Epithelial cell of prostate (primary cell): ENCODE results near the gene GPS1.

Source experiments
- DNase-seq: peaks from one replicate; pipeline ENCODE4 v3.0.0-alpha.2; 2011; ENCODE audit warnings: low read depth, low spot score
- H3K27ac ChIP-seq: fragments of 450-650 bp; 2 replicates; pipeline ENCODE4 v1.5.1; 2017; ENCODE audit warnings: mild to moderate bottlenecking

Gene GPS1

DNA sequence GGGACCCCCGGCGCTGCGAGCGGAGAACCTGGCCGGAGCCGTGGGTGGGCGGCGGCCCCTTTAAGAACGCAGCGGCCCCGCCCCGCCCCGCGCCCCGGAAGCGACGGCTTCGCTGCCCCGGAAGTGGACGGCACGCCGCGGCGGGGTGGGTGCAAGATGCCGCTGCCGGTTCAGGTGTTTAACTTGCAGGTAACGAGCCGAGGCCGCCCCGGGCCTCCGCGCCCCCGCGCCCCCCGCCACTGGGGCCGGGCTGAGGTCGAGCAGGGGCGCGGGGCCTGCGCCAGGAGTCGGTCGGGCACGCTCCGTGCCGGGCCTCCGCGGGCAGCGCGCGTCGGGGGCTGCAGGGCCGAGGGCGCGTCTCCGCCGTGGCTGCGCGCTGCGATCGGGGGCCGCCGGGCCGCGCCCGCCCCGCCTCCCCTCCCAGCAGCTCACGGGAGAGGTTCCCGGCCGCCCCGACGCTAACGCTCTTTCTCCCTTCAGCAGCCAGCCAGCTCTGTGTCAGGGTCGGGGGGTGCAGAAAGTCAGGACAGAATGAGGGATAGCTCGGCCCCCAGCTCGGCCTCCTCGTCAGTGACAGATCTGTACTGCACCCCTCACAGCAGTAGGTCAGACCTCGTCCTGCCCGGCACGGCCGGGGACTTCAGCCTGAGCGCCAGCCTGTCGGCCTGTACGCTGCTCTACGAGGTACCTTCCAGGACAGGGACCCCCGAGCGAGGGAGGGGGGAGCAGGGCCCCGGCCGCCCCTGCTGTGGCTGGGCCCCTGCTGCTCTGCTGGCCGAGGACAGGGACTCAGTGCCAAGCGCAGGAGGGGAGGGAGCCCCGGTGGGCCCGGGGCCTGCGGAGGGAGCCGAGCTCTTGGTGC, at the start of gene GPS1, which contains the start of gene RFNG:
TSS of gene GPS1 (plus strand) at position 123 of the 862 bp plus-strand sequence. CDS start at position 157, 34 bp downstream.
TSS of gene RFNG (minus strand) at position 36 of the 862 bp plus-strand sequence. CDS start 45 bp downstream, outside the sequence.
- peak within 1 kb of the TSS; percentile 43 for H3K27ac ChIP-seq
- no peak for DNase-seq

- peak; percentile 59 for DNase-seq
These were observed 48.0 kb upstream of the GPS1 start for GRCh38 chr17:82003411-82004381.

GRCh38 chr17:82004517-82005455, 46.9 kb upstream of the GPS1 start:
- H3K27ac ChIP-seq, result no peak overlapping the region
- DNase-seq, result no peak

More at GRCh38 chr17:82003411-82004381, 48.0 kb upstream of the GPS1 start:
- no peak overlapping the region for H3K27ac ChIP-seq

- DNase-seq, result no peak
- H3K27ac ChIP-seq, result no peak overlapping the region
These were observed 45.9 kb upstream of the GPS1 start for GRCh38 chr17:82005701-82006348.

DNA sequence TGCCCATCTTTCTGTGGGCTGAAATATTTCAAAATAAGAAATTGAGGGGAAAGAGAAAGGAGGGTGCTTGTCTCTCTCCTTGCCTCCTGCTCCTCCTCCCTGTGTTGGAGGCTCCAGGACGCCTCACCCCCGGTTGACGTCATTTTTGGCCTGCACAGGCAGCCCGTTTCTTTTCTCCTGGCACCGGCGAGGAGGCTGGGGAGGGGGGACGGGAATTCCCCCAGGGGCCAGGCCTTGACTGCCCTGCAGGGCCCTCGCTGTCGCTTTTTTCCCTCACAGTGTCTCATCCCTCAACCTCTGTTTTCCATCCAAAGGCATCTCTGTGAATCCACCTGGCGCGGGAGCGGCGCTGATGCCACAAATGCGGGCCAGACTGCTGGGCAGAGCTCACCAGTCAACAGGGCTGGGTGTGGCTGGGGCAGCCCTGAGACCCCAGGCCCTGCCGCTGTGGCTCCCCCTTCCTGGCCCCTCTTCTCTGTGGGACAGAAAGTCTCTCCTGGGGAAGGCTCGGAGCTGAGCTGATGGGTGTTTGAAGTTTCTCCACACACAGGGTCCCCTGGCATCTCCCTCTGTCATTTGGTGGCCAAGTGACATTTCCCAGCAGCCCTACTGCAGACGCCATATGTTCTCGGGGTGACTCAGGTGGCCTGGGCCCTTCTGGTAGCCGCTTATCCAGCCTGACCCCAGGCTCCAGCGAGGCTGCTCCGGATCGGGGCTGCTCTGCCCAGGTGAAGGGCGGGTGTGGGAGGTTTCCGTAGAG, 45.0 kb upstream of the GPS1 start:
- DNase-seq, result no peak
- no peak overlapping the region for H3K27ac ChIP-seq

DNA sequence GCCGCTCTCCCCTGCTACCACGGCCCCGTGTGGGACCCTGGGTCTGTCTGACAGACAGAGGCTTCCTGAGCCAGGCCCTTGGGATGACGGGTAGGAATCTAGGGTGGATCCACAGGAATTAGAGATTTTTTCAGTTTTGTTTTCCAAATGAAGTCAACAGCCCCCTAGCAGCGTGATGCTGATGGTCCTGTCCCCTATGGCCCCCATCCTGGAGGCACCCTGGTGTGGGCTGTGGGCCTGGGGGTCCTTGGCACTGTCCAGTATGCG, 44.5 kb upstream of the GPS1 start:
- no peak overlapping the region for H3K27ac ChIP-seq
- DNase-seq, result no peak

DNA sequence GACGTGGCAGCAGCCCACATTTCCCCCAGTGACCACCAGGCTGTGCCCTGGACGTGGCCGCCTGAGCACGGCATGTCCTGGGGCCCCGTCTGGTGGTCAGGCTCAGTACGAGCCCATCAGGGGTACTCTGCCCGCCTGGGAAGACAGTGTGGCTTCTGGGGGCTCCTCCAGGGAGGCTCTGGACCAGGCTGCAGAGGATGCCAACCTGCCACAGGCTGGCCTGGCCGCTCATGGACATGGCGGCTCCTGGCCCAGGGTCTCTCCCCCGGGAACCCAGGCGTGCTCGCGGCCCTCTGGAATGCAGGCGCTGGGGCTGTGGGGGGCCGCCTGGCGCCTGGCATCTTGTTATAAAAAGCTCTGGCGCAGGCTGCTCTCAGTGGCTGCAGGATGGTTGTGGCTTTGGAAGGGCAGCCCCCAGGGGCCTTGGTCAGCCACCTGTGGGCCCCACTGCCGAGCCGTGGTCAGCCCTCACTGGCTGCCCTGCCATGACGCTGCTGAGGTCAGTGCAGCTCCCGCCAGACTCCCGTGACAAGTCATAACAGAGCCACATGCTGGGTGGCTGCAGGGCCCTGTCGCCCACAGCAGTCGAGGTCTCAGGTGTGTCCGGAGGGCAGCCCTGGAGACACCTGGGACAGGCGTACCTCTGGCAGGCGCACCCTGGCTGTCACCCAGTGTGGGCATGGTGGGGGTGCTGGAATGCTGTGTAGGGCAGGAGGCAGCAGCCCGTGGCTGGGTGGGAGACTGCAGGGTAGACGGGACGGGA, 44.0 kb upstream of the GPS1 start:
- no peak for DNase-seq
- H3K27ac ChIP-seq, result no peak overlapping the region

GRCh38 chr17:82008258-82008940, 43.3 kb upstream of the GPS1 start:
- no peak for DNase-seq
- H3K27ac ChIP-seq, result no peak overlapping the region

GRCh38 chr17:82008941-82009405, 42.7 kb upstream of the GPS1 start:
- DNase-seq, result no peak
- no peak overlapping the region for H3K27ac ChIP-seq

DNA sequence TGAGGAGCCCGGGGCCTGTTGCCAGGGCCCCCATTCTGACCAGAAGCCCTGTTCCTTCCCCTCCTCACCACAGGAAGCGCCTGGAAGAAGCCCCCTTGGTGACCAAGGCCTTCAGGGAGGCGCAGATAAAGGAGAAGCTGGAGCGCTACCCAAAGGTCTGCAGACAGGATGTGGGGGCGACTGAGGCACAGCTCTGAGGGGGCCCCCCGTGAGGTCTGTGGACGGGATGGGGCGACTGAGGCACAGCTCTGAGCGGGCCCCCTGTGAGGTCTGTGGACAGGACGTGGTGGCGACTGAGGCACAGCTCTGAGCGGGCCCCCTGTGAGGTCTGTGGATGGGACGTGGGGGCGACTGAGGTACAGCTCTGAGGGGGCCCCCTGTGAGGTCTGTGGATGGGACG, 42.3 kb upstream of the GPS1 start:
- H3K27ac ChIP-seq, result no peak overlapping the region
- no peak for DNase-seq

DNA sequence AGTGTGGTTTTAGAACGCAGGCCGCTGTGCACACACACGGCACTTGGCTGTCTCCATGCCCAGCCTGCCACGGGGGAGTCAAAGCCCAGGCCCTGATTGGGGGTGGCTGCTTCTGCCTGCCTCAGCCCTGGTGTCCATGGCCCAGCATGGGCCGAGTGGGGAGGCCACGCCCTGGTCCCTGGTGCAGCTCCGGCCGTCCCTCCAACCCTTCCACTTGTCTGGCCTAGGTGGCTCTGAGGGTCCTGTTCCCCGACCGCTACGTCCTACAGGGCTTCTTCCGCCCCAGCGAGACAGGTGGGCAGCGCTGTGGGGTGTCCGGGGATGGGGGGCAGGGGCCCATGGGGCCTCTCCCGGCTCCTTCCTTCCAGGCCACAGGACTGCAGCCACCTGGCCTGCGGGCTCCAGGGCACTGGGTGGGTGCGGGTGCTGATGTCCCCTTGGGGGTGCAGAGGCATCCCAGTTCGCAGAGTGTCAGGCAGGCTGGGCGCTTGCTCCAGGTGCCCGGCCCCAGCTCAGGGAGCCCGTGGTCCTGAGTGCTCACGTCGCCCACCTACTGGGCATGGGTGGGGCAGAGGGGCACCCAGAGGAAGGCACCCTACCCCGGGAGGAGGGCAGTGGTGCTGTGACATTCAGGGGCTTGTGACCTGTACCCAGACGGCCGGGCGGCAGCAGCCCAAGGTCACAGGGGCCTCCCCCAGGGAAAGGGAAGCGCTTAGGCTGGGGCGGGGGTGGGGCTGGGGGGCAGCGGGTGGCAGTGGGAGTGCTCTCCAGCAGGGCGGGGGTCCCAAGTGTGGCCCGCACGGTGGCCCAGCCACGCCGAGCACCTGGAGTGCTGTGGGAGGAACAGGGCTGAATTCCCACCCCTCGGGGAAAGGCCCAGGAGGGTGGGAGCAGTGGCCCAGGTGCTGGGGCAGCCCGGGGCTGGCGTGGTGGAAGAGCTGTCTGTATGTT, 40.8 kb upstream of the GPS1 start:
- DNase-seq, result no peak
- no peak overlapping the region for H3K27ac ChIP-seq

DNA sequence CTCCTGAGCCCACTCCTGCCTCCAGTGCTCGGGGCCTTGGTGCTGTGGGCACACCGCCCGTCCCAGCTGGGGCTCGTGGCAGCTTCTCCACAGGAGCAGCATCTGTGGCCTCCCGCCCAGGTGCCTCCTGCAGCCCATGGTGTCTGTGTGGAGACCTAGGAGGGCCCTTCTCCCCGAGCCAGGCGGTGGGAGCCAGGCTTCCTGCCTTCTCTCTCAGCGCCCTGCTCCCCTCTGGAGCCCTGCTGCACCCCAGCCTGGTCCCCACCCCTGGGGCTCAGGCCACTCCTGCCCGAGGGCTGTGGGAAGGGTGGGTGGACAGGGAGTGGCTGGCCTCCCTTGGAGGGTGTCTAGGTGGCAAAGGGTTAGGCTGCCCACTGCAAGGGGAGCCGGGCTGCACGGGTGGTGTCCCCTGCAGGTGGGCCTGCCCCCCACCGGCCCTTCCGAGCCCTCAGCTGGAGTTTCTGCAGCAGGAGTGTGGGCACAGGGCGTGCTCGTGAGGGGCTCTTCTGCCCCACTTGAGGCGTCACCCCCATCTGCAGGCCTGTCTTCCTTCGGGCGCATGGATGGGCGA, 40.0 kb upstream of the GPS1 start:
- H3K27ac ChIP-seq, result no peak overlapping the region
- no peak for DNase-seq

DNA sequence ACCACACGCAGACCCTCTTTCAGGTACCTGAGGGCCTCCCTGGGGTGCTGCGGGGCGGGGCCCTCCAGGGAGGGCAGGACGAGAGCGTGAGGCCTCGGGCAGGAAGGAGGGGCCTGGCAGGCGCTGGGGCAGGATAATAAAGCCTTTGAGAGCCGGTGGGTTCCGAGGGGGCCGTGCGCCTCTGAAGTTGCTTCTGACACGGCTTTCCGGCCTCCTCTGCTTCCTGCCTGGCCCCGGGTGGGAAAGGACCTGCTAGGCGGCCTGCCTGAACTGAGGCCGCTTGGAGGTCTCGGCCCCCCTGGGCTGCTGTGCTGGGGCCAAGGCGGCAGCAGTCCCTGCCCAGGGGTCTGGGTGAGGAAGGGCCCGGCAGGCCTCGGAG, 39.4 kb upstream of the GPS1 start:
- no peak for DNase-seq
- no peak overlapping the region for H3K27ac ChIP-seq

DNA sequence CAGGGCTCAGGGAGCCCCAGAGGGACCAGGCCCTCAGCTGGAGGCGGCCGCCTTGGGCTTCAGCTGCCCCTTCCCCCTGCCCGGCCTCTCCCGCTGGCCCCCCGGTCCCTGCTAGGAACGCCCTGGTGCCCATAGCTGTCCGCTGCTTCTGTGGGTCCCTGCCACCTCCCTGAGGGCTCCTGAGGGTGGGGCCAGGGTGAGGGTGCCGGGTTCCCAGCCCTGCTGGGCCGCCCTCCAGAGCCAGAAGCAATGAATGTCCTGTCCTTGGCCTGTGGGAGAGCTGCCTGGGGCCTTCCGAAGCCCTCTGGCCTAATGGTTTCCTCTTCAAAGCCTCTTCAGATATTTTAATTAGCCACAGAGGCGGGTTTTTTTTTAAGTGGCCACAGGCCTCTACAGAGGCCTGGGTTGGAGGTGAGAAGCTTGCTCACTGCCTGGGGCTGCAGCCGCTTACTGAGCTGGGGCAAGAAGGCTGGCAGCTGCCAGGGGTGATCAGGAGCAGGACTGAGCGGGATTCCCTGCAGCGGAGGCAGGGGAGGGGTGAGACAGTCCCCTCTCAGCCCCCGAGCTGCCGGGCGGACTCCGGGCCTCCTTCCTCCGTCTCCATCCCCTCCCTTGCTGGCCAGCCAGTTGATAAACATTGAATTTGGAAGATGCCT, 38.9 kb upstream of the GPS1 start:
- no peak overlapping the region for H3K27ac ChIP-seq
- DNase-seq, result no peak

- no peak overlapping the region for H3K27ac ChIP-seq
- DNase-seq, result no peak
These were observed 38.4 kb upstream of the GPS1 start for GRCh38 chr17:82013341-82013740.
